H1 (cell line): ENCODE results near the gene MYG1. TPM values are rescaled to one million over a fixed set of nuclear protein-coding genes. Genes with fewer than 3 reads are reported as not detected.

ENCODE experiments used
- CTCF ChIA-PET: fragments of 300-600 bp; sonication (Branson Sonifier 250); formaldehyde crosslinking; loops from one replicate; lab custom pipeline; 2021; ENCODE audit not compliant: partially characterized antibody; lab: Charles Lee
- POLR2A ChIA-PET: fragments of 300-600 bp; sonication (Branson Sonifier 250); formaldehyde crosslinking; loops from one replicate; lab custom pipeline; 2021; ENCODE audit warnings: inconsistent platforms; ENCODE audit not compliant: partially characterized antibody; lab: Charles Lee
- DNase-seq, 2 experiments: peaks; one replicate each; pipeline versions ENCODE4 v3.0.0 to v3.0.0-alpha.2; 2010 to 2022; ENCODE audit warnings: low spot score in 2 of 2, low read depth in 1 of 2, mixed read lengths in 1 of 2
- FAIRE-seq: peaks from 2 replicates; lab custom pipeline; 2011; peaks lifted over from hg19 to GRCh38; lab: Jason Lieb, UNC
- H2AFZ ChIP-seq: 2 replicates; pipeline ENCODE4 v1.8.1; 2012; ENCODE audit warnings: low read length, inconsistent platforms
- H2AK5ac ChIP-seq: 2 replicates; pipeline ENCODE4 v1.6.1; 2013; ENCODE audit warnings: low read depth, low read length
- H2BK120ac ChIP-seq: replicated peaks from 2 replicates; pipeline ENCODE3; 2013; ENCODE audit warnings: low read depth, low read length, inconsistent platforms
- H2BK12ac ChIP-seq: 2 replicates; pipeline ENCODE4 v1.6.1; 2013; ENCODE audit warnings: low read depth, low read length
- H2BK15ac ChIP-seq: 2 replicates; pipeline ENCODE4 v1.6.1; 2013; ENCODE audit warnings: low read length
- H2BK20ac ChIP-seq: 2 replicates; pipeline ENCODE4 v1.6.1; 2013; ENCODE audit warnings: low read length
- H2BK5ac ChIP-seq: 2 replicates; pipeline ENCODE4 v1.6.1; 2013; ENCODE audit warnings: low read depth, low read length
- H3K14ac ChIP-seq: 2 replicates; pipeline ENCODE4 v1.6.1; 2013; ENCODE audit warnings: inconsistent platforms; ENCODE audit not compliant: insufficient read length
- H3K18ac ChIP-seq: 2 replicates; pipeline ENCODE4 v1.6.1; 2013; ENCODE audit warnings: low read length; ENCODE audit errors: extremely low read depth
- H3K23ac ChIP-seq: 2 replicates; pipeline ENCODE4 v1.6.1; 2013; ENCODE audit warnings: inconsistent platforms; ENCODE audit not compliant: insufficient read length
- H3K23me2 ChIP-seq: 2 replicates; pipeline ENCODE4 v1.6.1; 2013; ENCODE audit warnings: low read depth, low read length
- H3K27ac ChIP-seq: 2 replicates; pipeline ENCODE4 v1.6.1; 2011; ENCODE audit warnings: low read depth, low read length, inconsistent platforms
- H3K27me3 ChIP-seq, 4 experiments: replicated peaks in 1 of 4; 1 replicate in 1 of 4; 2 replicates in 3 of 4; pipeline versions ENCODE4 v1.6.1 to v1.8.1; 2011 to 2013; ENCODE audit warnings: low read length in 3 of 4, mild to moderate bottlenecking in 3 of 4, inconsistent platforms in 2 of 4, mixed read lengths in 2 of 4, moderate library complexity in 1 of 4; ENCODE audit not compliant: control insufficient read depth in 3 of 4, insufficient read depth in 3 of 4; ENCODE audit errors: extremely low read depth in 1 of 4
- H3K36me3 ChIP-seq, 4 experiments: 2 replicates each; pipeline versions ENCODE4 v1.6.1 to v1.8.1; 2011 to 2013; ENCODE audit warnings: mild to moderate bottlenecking in 4 of 4, low read length in 3 of 4, moderate library complexity in 2 of 4, control low read depth in 1 of 4, inconsistent platforms in 1 of 4; ENCODE audit not compliant: insufficient read depth in 4 of 4, control insufficient read depth in 2 of 4
- H3K4ac ChIP-seq: replicated peaks from 2 replicates; pipeline ENCODE3; 2013; ENCODE audit warnings: low read length, low read depth, mixed read lengths, inconsistent platforms; ENCODE audit not compliant: insufficient read length
- H3K4me1 ChIP-seq, 4 experiments: replicated peaks in 1 of 4; 1 replicate in 1 of 4; 2 replicates in 3 of 4; pipeline versions ENCODE4 v1.6.1 to v1.8.1; 2011 to 2013; ENCODE audit warnings: low read length in 3 of 4, inconsistent platforms in 2 of 4, mixed read lengths in 1 of 4; ENCODE audit not compliant: insufficient read depth in 4 of 4, control insufficient read depth in 3 of 4
- H3K4me2 ChIP-seq, 2 experiments: 2 replicates each; pipeline versions ENCODE4 v1.6.1 to v1.8.1; 2011 to 2013; ENCODE audit warnings: low read depth in 2 of 2, low read length in 2 of 2, control low read depth in 1 of 2, inconsistent platforms in 1 of 2, mild to moderate bottlenecking in 1 of 2; ENCODE audit not compliant: insufficient read depth in 1 of 2
- H3K4me3 ChIP-seq, 4 experiments: fragments of 200-600, 300-600 bp in 1 of 4; sonication (generic), shearing (Covaris generic), sonication (Bioruptor Twin) in 1 of 4; 2 replicates each; pipeline versions ENCODE4 v1.5.1 to v1.8.1; 2011 to 2016; ENCODE audit warnings: low read length in 4 of 4, low read depth in 3 of 4, control low read depth in 2 of 4, inconsistent platforms in 2 of 4, mild to moderate bottlenecking in 2 of 4, mixed read lengths in 1 of 4, moderate library complexity in 1 of 4; ENCODE audit not compliant: insufficient read depth in 2 of 4; ENCODE audit errors: extremely low read depth in 1 of 4
- H3K56ac ChIP-seq: replicated peaks from 2 replicates; pipeline ENCODE3; 2013; ENCODE audit warnings: low read depth, mild to moderate bottlenecking, mixed read lengths, low read length, inconsistent platforms; ENCODE audit not compliant: insufficient read length
- H3K79me1 ChIP-seq: 2 replicates; pipeline ENCODE4 v1.6.1; 2013; ENCODE audit warnings: low read depth, low read length, control low read depth
- H3K79me2 ChIP-seq, 2 experiments: 2 replicates each; pipeline versions ENCODE4 v1.6.1 to v1.8.1; 2012 to 2013; ENCODE audit warnings: low read length in 2 of 2, mild to moderate bottlenecking in 2 of 2, inconsistent platforms in 1 of 2; ENCODE audit not compliant: insufficient read depth in 2 of 2, control insufficient read depth in 1 of 2
- H3K9ac ChIP-seq, 4 experiments: replicated peaks in 1 of 4; 1 replicate in 1 of 4; 2 replicates in 3 of 4; pipeline versions ENCODE4 v1.6.1 to v1.8.1; 2011 to 2013; ENCODE audit warnings: low read depth in 3 of 4, low read length in 3 of 4, control low read depth in 2 of 4, mild to moderate bottlenecking in 2 of 4, moderate library complexity in 2 of 4, inconsistent platforms in 1 of 4; ENCODE audit errors: extremely low read depth in 1 of 4
- H3K9me3 ChIP-seq, 2 experiments: 2 replicates each; pipeline versions ENCODE4 v1.6.1 to v1.8.1; 2012 to 2013; ENCODE audit warnings: mild to moderate bottlenecking in 2 of 2, moderate library complexity in 2 of 2, control low read depth in 1 of 2, inconsistent platforms in 1 of 2, low read depth in 1 of 2, low read length in 1 of 2, mixed read lengths in 1 of 2; ENCODE audit not compliant: insufficient read depth in 2 of 2
- H4K20me1 ChIP-seq, 2 experiments: replicated peaks in 1 of 2; 2 replicates each; pipeline versions ENCODE3 to v1.8.1; 2011 to 2013; ENCODE audit warnings: inconsistent platforms in 2 of 2, low read length in 2 of 2, mild to moderate bottlenecking in 1 of 2; ENCODE audit not compliant: insufficient read depth in 2 of 2, control insufficient read depth in 1 of 2
- H4K5ac ChIP-seq: 2 replicates; pipeline ENCODE4 v1.6.1; 2013; ENCODE audit warnings: low read length, low read depth, mixed read lengths, inconsistent platforms; ENCODE audit not compliant: insufficient read length
- H4K8ac ChIP-seq: 2 replicates; pipeline ENCODE4 v1.8.0; 2013; ENCODE audit warnings: mild to moderate bottlenecking, moderate library complexity, low read length, inconsistent platforms; ENCODE audit not compliant: insufficient read depth; ENCODE audit errors: extremely low read depth
- H4K91ac ChIP-seq: replicated peaks from 2 replicates; pipeline ENCODE3; 2013; ENCODE audit warnings: low read length, mixed read lengths, inconsistent platforms; ENCODE audit not compliant: insufficient read length
- ASH2L ChIP-seq: fragments of 200-600, 300-600 bp; sonication (generic); IDR thresholded peaks from one replicate; pipeline ENCODE4 v1.7.1; 2017; ENCODE audit warnings: low read length
- CHD1 ChIP-seq: IDR thresholded peaks from 2 replicates; pipeline ENCODE4 v1.6.1; 2012; ENCODE audit warnings: low read depth, low read length, improper control_type of control experiment
- CHD2 ChIP-seq: IDR thresholded peaks from 2 replicates; pipeline ENCODE4 v1.6.1; 2012; ENCODE audit warnings: low read length, improper control_type of control experiment
- EP300 ChIP-seq, 2 experiments: IDR thresholded peaks; 1 replicate in 1 of 2; 2 replicates in 1 of 2; pipeline ENCODE4 v1.6.1; 2011 to 2012; ENCODE audit warnings: low read depth in 2 of 2, low read length in 2 of 2, mild to moderate bottlenecking in 2 of 2, borderline replicate concordance in 1 of 2, inconsistent platforms in 1 of 2, moderate library complexity in 1 of 2
- EZH2 ChIP-seq: fragments of 200-600 bp; sonication (generic); IDR thresholded peaks from 2 replicates; pipeline ENCODE4 v1.7.1; 2012; ENCODE audit warnings: low read depth, mild to moderate bottlenecking, moderate library complexity, low read length, inconsistent platforms; ENCODE audit not compliant: severe bottlenecking
- GABPA ChIP-seq: IDR thresholded peaks from 2 replicates; pipeline ENCODE4 v1.6.1; 2011; ENCODE audit warnings: mild to moderate bottlenecking, low read length, moderate library complexity, borderline replicate concordance; ENCODE audit not compliant: insufficient read depth
- POLR2AphosphoS5 ChIP-seq: IDR thresholded peaks from 2 replicates; pipeline ENCODE4 v1.6.1; 2011; ENCODE audit warnings: low read depth, low read length
- RNF2 ChIP-seq: fragments of 200-900, 300-1000 bp; sonication (generic); IDR thresholded peaks from 2 replicates; pipeline ENCODE4 v1.7.1; 2016; ENCODE audit warnings: borderline replicate concordance, low read depth, mild to moderate bottlenecking, antibody characterized with exemption, low read length; ENCODE audit not compliant: poor library complexity, severe bottlenecking; ENCODE audit errors: missing control alignments
- SRF ChIP-seq: IDR thresholded peaks from 2 replicates; pipeline ENCODE4 v1.6.1; 2011; ENCODE audit warnings: mild to moderate bottlenecking, low read depth, low read length, moderate library complexity
- TAF7 ChIP-seq: optimal IDR thresholded peaks from 2 replicates; pipeline ENCODE3; 2011; ENCODE audit warnings: low read depth, mild to moderate bottlenecking, inconsistent platforms, low read length, moderate library complexity, borderline replicate concordance
- WGBS, 2 experiments: shearing (Covaris generic) in 1 of 2; methylation state at CpG; one replicate each; pipeline versions ENCODE4 v1.1.6 to v1.1.7; 2013 to 2015; ENCODE audit warnings: low lambda C conversion rate in 2 of 2, mixed read lengths in 2 of 2, inconsistent platforms in 1 of 2, low coverage in 1 of 2, missing lambda C conversion rate in 1 of 2; ENCODE audit not compliant: insufficient replicate concordance in 2 of 2, insufficient coverage in 1 of 2, insufficient read length in 1 of 2; ENCODE audit errors: extremely low coverage in 1 of 2, missing lambda C conversion rate in 1 of 2; 5-methylcytosine and 5-hydroxymethylcytosine counted together
- polyA plus RNA-seq, 7 experiments: library from polyadenylated mRNA; depleted of rRNA in 3 of 7; stranded (reverse) in 5 of 7; unstranded in 2 of 7; fragments of >200 nt in 5 of 7; fragments of 200-250 nt in 2 of 7; gene quantifications; 1 replicate in 5 of 7; 2 replicates in 1 of 7; 4 replicates in 1 of 7; pipeline versions ENCODE4 v1.2.1 to v1.2.3, GENCODE V29; 2011 to 2013; ENCODE audit warnings: missing spikeins in 2 of 7, mixed read lengths in 2 of 7
- total RNA-seq: library from RNA; stranded (reverse); fragmentation: NEBNext Ultra II Directional; extraction: Animal tissue kit (Norgen Biotek cat#: 25700); gene quantifications from 2 replicates; pipeline ENCODE4 v1.2.1, GENCODE V29; 2021

MYG1 gene
- total and polyA plus RNA-seq, 2 of the 8 experiments (the other 6 are each of a cell fraction or from before 2014, with no cell fraction given) = 83.3 to 104 TPM

DNA sequence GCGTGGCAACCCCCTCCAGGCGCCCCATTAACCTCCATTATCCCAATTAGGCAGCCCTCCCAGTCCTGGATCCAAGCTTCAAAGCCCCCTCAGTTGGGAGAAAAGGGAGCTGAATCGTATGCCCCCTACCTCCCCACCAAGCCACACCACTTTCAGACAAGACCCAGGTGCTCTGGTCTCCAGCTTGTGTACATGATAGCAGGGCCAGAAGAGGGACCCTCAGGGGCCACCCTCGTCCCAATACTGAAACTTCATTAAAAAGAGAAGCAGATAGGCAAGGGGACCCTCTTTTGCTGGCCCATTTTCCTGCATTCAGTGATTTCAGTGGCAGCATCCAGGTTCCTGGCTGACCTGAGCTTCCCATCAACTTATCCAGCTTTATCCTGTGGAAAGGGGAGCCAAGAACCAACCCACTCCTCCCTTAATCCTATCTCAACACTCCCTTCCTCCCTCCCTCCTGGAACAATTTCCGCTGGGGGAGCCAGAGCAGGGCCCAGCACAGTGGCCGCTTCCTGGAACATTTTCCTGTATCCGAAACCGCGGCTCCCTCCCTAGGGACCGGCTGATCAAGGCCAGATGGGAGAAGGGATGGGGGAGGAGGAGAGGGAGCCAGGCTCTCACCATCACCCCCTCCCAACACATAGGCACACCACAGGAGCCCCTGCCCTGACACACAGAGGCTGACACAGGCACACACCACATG is 46.1 kb downstream of the MYG1 start:
- Histone ChIP-seq H2BK20ac (peak overlapping the region; percentile 87; the same call in 1 of the 2 replicates), H3K4me3 (peak overlapping the region; percentile 37 to 80 (median 72); a peak in 7 of 8 replicates), H3K9ac (0 out of 7 replicates have a peak overlapping the region, but pooled peaks of 1 of the 4 experiments have one; percentile 7), H3K36me3 (no peaks in the 10 kb centered on the region), H2BK120ac (no peak overlapping the region), H4K91ac (peak overlapping the region; percentile 5), H2BK15ac (no peak overlapping the region), H4K20me1 (no peaks in the 10 kb centered on the region), H2AFZ (peak overlapping the region; percentile 15; the same call in 1 of the 2 replicates), H3K18ac (peak overlapping the region; percentile 79), H3K4ac (no peak overlapping the region), H4K5ac (no peak overlapping the region), H2AK5ac (no peak overlapping the region), H3K79me2 (no peaks in the 10 kb centered on the region), H3K27me3 (peaks cover 3 to 13% (median 8%) of the 10 kb centered on the region in 4 experiments; a peak in 4 of 7 replicates), H3K4me2 (peak overlapping the region; percentile 34 to 96), H3K56ac (no peak overlapping the region), H3K79me1 (no peaks in the 10 kb centered on the region), H3K23me2 (peaks cover 3% of the 10 kb centered on the region; the same call in 1 of the 2 replicates), H3K23ac (no peak overlapping the region), H2BK12ac (peak overlapping the region; percentile 75; the same call in 1 of the 2 replicates), H4K8ac (no peak overlapping the region; the same call in 1 of the 2 replicates), H3K9me3 (no peaks in the 10 kb centered on the region), H2BK5ac (no peak overlapping the region), H3K4me1 (peaks cover 0 to 15% (median 8%) of the 10 kb centered on the region in 4 experiments; a peak in 5 of 7 replicates), H3K27ac (no peak overlapping the region), H3K14ac (no peak overlapping the region)
- FAIRE-seq (no peak), DNase-seq (peak in 1 of 2 experiments; percentile 52)
- CTCF ChIA-PET = interaction anchor here (0.8 to 21.3 kb wide), 20 partner anchors 11 to 290 kb away, joined by 3 to 381 read pairs (median 4); partner anchors contain the start of genes AAAS, AMHR2, PFDN5 and SP1
- POLR2A ChIA-PET = interaction anchor here (0.6 to 3.6 kb wide), 22 partner anchors 9 to 165 kb away, joined by 3 to 19 read pairs (median 6); partner anchors contain the start of genes AAAS, PFDN5, PRR13 and SP1
- 25% methylated on average over 10 of the region's 10 CpGs; no CpG with 5 or more reads in 1 of the 2 experiments for WGBS, 2 experiments
- no peak for TF ChIP-seq EZH2
- TF ChIP-seq POLR2AphosphoS5 = no peak
- no peak for TF ChIP-seq SRF
- no peak for TF ChIP-seq CHD1
- no peak for TF ChIP-seq ASH2L
- no peak for TF ChIP-seq RNF2
- TF ChIP-seq TAF7 = no peak
- no peak for TF ChIP-seq GABPA
- TF ChIP-seq CHD2 = no peak
- no peak for TF ChIP-seq EP300 (IDR thresholded peaks at IDR 0.05; ENCODE audit: borderline replicate concordance in 1 of 2, low read depth in 2 of 2, low read length in 2 of 2)
